GM18502 (cell line): ENCODE results near the gene TAF12.
"Not testable (repeated sequence)": the region's sequence is repeated elsewhere in the genome, so short reads cannot be mapped to it uniquely, and the experiment has no call there.

Experiments
- ATAC-seq: cut with Tn5 transposase; IDR thresholded peaks from one replicate; pipeline ENCODE4 v1.9.1; 2021; ENCODE audit warnings: mild to moderate bottlenecking; ENCODE audit not compliant: unreplicated experiment, poor library complexity

Gene TAF12

DNA sequence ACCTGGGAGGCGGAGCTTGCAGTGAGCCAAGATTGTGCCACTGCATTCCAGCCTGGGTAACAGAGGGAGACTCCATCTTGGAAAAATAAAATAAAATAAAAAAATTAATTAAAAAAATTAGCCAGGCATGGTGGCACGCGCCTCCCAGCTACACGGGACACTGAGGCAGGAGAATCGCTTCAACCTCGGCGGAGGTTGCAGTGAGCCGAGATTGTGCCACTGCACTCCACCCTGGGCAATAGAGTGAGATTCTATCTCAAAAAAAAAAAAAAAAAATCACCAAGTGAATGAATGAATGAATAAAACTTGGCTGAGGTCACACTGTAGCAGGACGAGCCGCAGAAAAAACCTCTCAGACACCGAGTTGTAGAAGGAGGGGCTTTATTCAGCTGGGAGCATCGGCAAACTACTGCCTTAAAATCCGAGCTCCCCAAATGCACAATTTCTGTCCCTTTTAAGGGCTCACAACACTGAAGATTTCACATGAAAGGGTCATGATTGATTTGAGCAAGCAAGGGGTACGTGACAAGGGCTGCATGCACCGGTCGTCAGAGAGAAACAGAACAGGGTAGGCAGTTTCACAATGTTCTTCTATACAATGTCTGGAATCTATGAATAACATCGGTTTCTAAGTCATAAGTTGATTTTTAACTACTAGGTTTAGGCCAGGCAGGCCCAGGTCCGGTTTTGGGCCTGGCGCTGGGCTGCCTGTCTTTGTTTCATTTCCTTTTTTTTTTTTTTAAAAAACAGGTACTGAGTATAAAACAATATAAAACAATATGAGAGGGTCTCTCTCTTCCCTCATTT is 56.1 kb downstream of the TAF12 start:
- not testable (repeated sequence) for ATAC-seq

DNA sequence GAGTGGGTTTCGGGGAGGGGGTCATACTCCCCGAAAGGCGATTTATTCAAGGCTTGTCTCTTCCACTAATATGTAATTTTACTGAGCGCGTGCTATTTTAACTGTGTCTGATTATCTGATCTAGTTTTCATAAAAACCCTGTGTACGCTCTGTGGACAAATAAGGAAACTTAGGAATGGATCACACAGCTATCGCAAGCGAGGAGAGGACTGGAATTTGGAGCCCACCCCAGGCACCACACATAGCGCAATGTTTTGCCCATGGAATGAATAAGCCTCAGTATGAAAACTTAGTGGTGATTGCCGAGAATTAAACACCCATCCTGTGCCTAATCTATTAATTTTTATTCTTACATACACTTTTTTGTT is 60.6 kb downstream of the TAF12 start:
- ATAC-seq = no peak

GRCh38 chr1:28581531-28582247 is 61.2 kb downstream of the TAF12 start:
- ATAC-seq = peak; percentile 85

GRCh38 chr1:28580722-28581530 is 61.9 kb downstream of the TAF12 start:
- ATAC-seq = peak; percentile 24

- ATAC-seq = no peak
These were observed 63.5 kb downstream of the TAF12 start for GRCh38 chr1:28579401-28579800.

GRCh38 chr1:28578696-28579218 is 64.1 kb downstream of the TAF12 start:
- no peak for ATAC-seq

- no peak for ATAC-seq
These were observed 64.9 kb downstream of the TAF12 start for GRCh38 chr1:28577738-28578536.

DNA sequence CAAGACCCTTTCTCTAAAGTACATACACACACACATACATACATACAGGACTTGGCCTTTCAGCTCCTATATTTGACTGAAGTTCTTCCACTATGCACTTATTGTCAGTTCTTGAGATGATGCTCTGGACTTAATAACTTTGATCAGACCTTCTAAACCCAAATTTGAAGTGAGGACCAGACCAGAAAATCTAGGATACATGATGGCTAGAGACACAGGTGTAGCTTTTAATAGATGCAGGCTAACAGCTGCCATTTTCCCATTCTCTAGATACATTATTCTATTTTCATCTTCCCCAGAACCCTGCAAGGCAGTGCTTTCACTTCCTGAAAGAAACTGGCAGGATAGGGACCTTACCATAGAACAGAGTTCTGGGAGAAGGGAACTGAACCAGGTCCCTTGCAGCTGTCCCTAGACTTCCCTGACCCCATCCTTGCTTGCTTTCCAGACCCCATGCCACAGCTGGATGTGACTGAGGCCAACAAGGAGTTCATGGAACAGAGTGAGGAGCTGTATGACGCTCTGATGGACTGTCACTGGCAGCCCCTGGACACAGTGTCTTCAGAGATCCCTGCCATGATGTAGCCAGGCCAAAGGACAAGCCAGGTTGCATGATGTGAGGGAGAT is 65.7 kb downstream of the TAF12 start:
- ATAC-seq = no peak

- ATAC-seq = no peak
These were observed 69.3 kb downstream of the TAF12 start for GRCh38 chr1:28573564-28573963.

GRCh38 chr1:28572891-28573290 is 70.0 kb downstream of the TAF12 start:
- not testable (repeated sequence) for ATAC-seq

DNA sequence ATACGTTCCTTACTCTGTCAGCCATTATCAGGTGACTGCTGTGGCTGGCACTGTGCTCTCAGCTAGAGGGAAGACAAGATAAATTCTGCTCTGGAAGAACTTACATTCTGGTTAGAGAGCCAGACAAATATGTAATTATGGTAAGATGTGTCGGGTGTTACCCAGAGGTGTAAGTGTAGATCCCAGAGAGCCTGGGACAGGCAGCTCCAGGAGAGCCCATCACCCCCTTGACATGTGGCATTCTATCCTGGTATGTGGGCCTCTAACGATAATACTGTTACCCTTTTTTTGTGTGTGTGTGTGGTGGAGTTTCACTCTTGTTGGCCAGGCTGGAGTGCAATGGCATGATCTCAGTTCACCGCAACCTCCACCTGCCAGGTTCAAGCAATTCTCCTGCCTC is 71.0 kb downstream of the TAF12 start:
- no peak for ATAC-seq

DNA sequence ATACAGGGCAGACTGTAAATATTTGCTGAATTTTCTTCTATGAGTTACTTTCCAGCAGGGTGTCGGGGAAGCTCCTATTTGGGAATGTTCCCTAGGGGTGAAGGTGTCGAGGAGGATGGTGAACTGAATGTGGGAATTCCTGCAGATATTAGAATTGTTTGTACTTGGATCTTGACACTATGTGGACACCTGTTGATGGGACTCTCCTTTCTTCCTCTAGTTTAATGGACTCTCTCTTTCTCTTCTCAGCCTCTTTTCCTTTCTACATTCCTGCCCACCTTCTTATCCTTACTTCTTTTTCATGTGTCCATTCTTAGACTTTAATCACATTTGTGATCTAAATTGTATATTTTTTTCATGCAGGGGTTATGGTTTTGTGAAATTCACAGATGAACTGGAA is 75.9 kb downstream of the TAF12 start:
- no peak for ATAC-seq

- ATAC-seq = no peak
These were observed 77.1 kb downstream of the TAF12 start for GRCh38 chr1:28565726-28566125.

- no peak for ATAC-seq
These were observed 77.8 kb downstream of the TAF12 start for GRCh38 chr1:28565040-28565439.

DNA sequence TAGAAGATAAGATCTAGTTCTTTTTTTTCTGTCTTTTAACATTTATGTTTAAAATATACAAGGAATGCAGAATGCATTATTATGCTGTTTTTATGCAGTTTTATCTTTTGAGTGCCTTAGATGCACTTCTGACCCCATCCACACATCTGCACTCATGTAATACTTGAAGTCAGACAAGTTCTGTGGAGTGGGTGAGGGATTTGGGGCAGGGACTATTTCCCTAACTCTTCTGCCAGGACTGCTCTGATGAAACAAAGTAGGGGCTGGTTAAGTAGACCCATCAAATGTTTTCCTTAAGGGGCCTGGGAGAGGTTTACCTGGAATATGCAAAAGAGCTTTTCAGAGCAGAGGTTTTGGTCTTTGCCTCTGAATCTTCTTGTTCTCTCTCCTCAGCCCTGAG is 78.6 kb downstream of the TAF12 start:
- ATAC-seq = no peak

DNA sequence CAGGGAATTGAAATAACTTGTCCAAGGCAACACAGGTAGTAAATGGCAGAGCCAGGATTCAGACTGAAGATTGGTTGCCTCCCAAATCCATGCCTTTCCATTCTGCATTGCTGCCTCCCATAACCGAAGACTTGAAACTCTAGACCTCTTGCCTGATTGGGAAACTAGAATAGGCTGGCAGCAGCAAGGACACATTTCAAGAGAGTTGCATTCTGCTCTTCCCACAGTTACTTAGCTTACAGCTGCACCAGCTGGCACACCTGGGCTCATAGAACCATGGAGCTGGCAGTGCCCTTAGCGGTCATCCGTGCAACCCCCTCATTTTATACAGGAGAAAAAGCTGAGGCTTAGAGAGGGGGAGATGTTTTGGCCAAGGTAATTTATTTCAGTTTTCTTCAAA is 82.0 kb downstream of the TAF12 start:
- no peak for ATAC-seq
